Glutamatergic neuron (in vitro differentiated cells): Measurements from ENCODE around the gene PPP6R3. TPM values are rescaled to one million over a fixed set of nuclear protein-coding genes. Genes with fewer than 3 reads are reported as not detected.

ENCODE experiments used
- DNase-seq: peaks from one replicate; pipeline ENCODE4 v3.0.0; 2022
- H3K27ac Mint-ChIP-seq: one replicate; pipeline ENCODE4 v1.8.0; 2020; ENCODE audit warnings: mild to moderate bottlenecking, mixed read lengths, inconsistent platforms; ENCODE audit not compliant: unreplicated experiment
- H3K27me3 Mint-ChIP-seq: one replicate; pipeline ENCODE4 v1.8.0; 2020; ENCODE audit warnings: mild to moderate bottlenecking, moderate library complexity, mixed read lengths, inconsistent platforms; ENCODE audit not compliant: unreplicated experiment
- H3K36me3 Mint-ChIP-seq: one replicate; pipeline ENCODE4 v1.8.0; 2020; ENCODE audit warnings: mild to moderate bottlenecking, mixed read lengths, inconsistent platforms; ENCODE audit not compliant: unreplicated experiment
- H3K4me1 Mint-ChIP-seq: one replicate; pipeline ENCODE4 v1.8.0; 2020; ENCODE audit warnings: mild to moderate bottlenecking, low read depth, mixed read lengths, inconsistent platforms; ENCODE audit not compliant: unreplicated experiment
- H3K4me3 Mint-ChIP-seq: one replicate; pipeline ENCODE4 v1.8.0; 2020; ENCODE audit warnings: mild to moderate bottlenecking, mixed read lengths, inconsistent platforms; ENCODE audit not compliant: unreplicated experiment
- H3K9me3 Mint-ChIP-seq: one replicate; pipeline ENCODE4 v1.8.0; 2020; ENCODE audit warnings: mild to moderate bottlenecking, moderate library complexity, mixed read lengths, inconsistent platforms; ENCODE audit not compliant: unreplicated experiment
- total RNA-seq: library from RNA; stranded (reverse); fragmentation: NEBNext Ultra II Directional; extraction: Animal tissue kit (Norgen Biotek cat#: 25700); gene quantifications from one replicate; pipeline ENCODE4 v1.2.1, GENCODE V29; 2021; ENCODE audit not compliant: unreplicated experiment
- TF ChIP-seq, protein P1 (sequence below): fragments of 200-600 bp; sonication (generic); IDR thresholded peaks from one replicate; pipeline ENCODE4 v1.5.0; 2021; ENCODE audit not compliant: partially characterized antibody, unreplicated experiment

Gene PPP6R3
- total RNA-seq, 1 donor from 2014 or later, result 312 TPM

DNA sequence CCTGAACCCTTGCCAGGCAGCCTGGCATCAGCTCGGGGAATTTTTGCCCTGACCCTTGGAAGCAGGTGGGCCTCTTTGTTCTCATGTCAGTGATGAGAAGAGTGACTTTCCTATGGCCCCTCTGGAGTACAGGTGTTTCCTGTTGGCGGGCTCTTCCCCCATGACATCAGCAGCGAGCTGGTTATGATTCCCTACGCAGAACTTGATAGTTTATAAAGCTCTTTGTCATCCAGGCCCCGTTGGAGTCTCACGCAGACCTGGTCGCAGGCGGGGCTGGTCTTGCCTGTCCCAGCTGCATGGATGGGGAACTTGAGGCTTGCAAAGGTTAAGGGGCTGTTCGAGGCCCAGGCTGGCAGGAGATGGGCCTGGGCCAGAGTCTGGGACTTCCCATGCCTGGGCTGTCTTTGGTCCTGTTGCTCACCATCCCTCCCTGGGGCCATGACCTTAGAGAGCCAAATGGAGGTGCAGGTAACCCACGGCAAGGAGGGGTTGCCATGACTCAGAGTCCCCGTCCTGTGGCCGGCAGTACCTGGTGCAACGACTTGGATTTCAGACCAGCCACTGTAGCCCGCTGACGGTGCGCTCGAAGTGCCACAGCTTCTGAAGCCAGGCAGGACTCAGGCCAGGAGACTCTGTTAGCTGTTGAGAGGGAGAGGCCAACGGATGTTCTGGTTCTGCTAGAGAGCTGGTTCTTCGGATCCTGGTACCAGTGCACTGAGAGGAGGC is 45.9 kb upstream of the PPP6R3 start:
- Mint-ChIP-seq H3K36me3 (no peaks in the 10 kb centered on the region), H3K27me3 (peaks cover 7% of the 10 kb centered on the region), H3K9me3 (no peaks in the 10 kb centered on the region), H3K4me1 (no peaks in the 10 kb centered on the region), H3K4me3 (no peak overlapping the region), H3K27ac (no peak overlapping the region)
- TF ChIP-seq, protein P1, sequence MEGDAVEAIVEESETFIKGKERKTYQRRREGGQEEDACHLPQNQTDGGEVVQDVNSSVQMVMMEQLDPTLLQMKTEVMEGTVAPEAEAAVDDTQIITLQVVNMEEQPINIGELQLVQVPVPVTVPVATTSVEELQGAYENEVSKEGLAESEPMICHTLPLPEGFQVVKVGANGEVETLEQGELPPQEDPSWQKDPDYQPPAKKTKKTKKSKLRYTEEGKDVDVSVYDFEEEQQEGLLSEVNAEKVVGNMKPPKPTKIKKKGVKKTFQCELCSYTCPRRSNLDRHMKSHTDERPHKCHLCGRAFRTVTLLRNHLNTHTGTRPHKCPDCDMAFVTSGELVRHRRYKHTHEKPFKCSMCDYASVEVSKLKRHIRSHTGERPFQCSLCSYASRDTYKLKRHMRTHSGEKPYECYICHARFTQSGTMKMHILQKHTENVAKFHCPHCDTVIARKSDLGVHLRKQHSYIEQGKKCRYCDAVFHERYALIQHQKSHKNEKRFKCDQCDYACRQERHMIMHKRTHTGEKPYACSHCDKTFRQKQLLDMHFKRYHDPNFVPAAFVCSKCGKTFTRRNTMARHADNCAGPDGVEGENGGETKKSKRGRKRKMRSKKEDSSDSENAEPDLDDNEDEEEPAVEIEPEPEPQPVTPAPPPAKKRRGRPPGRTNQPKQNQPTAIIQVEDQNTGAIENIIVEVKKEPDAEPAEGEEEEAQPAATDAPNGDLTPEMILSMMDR, result no peak
- DNase-seq, result no peak

DNA sequence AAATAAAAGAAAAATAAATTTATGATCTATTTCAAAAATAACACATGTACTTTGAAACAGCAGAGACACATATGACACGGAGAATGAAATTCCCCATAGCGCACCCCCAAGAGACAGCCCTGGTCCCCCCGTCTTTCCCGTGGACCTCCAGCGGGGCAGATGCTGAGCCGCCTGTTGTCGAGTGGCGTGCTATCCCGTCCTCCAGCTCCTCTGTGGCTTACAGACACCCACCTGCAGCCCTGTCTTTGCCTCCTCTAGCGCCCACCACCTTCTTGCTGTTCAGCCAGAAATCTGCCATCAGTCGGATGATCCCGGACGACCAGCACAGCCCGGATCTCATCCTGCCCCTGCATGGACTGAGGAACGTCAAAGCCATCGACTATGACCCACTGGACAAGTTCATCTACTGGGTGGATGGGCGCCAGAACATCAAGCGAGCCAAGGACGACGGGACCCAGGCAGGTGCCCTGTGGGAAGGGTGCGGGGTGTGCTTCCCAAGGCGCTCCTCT is 44.4 kb upstream of the PPP6R3 start:
- TF ChIP-seq, protein P1, result no peak
- no peaks in the 10 kb centered on the region for H3K9me3 Mint-ChIP-seq
- H3K36me3 Mint-ChIP-seq, result no peaks in the 10 kb centered on the region
- no peak overlapping the region for H3K27ac Mint-ChIP-seq
- peaks cover 6% of the 10 kb centered on the region for H3K27me3 Mint-ChIP-seq
- H3K4me3 Mint-ChIP-seq, result no peak overlapping the region
- DNase-seq, result no peak
- H3K4me1 Mint-ChIP-seq, result no peaks in the 10 kb centered on the region

DNA sequence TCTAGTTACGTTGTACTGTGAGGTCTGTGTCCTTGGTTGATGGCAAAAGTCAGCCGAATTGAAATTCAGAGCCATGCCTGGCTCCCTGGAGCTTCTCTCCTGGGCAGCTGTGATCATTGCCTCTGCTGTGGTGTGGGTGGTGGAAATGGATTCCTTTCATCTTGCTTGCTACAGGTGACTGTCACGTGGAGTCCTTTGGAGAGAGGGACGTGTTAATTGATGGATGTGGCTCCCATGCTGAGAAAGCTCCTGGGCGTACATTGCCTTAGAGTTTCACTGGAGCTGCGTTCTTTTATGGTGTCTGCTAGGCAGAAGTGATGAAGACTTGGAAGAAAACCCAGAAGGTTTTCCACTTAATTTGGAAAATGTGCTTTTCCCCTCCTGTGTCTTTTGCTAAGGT is 41.9 kb upstream of the PPP6R3 start:
- H3K27me3 Mint-ChIP-seq, result peaks cover 6% of the 10 kb centered on the region
- DNase-seq, result no peak
- H3K27ac Mint-ChIP-seq, result no peak overlapping the region
- no peaks in the 10 kb centered on the region for H3K36me3 Mint-ChIP-seq
- peaks cover 6% of the 10 kb centered on the region for H3K4me1 Mint-ChIP-seq
- no peaks in the 10 kb centered on the region for H3K9me3 Mint-ChIP-seq
- H3K4me3 Mint-ChIP-seq, result no peak overlapping the region
- TF ChIP-seq, protein P1, result no peak

DNA sequence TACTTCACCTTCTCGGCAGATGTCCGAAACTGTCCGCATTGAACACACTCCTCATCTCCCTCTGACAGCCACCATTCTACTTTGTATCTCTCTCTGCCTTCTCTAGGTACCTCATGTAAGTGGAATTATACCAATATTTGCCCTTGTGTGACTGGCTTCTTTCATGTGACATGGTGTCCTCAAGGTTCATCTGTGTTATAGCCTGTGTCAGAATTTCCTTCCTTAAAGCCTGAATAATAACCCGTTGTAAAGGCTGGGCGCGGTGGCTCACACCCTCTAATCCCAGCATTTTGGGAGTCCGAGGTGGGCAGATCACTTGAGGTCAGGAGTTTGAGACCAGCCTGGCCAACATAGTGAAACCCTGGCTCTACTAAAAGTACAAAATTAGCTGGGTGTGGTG is 40.4 kb upstream of the PPP6R3 start:
- Mint-ChIP-seq H3K9me3 (no peaks in the 10 kb centered on the region), H3K27ac (no peak overlapping the region), H3K27me3 (peaks cover 3% of the 10 kb centered on the region), H3K4me1 (peaks cover 6% of the 10 kb centered on the region), H3K4me3 (no peak overlapping the region), H3K36me3 (no peaks in the 10 kb centered on the region)
- TF ChIP-seq, protein P1, result no peak
- no peak for DNase-seq

DNA sequence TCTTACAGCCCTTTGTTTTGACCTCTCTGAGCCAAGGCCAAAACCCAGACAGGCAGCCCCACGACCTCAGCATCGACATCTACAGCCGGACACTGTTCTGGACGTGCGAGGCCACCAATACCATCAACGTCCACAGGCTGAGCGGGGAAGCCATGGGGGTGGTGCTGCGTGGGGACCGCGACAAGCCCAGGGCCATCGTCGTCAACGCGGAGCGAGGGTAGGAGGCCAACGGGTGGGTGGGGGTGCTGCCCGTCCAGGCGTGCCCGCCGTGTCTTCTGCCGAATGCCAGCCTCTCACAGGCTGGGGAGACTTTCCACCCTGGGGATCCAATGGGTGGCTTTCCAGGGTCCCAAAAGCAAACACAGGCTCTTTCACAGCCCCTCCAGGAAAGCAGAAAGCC is 37.1 kb upstream of the PPP6R3 start:
- no peak for DNase-seq
- Mint-ChIP-seq H3K4me3 (no peak overlapping the region), H3K9me3 (no peaks in the 10 kb centered on the region), H3K27me3 (peaks cover 4% of the 10 kb centered on the region), H3K36me3 (peaks cover 3% of the 10 kb centered on the region), H3K4me1 (peaks cover 6% of the 10 kb centered on the region), H3K27ac (no peak overlapping the region)
- TF ChIP-seq, protein P1, result no peak
